HG03457 (cell line): ENCODE results near the gene RHBDF2.

Source experiments
- ATAC-seq: cut with Tn5 transposase; IDR thresholded peaks from one replicate; pipeline ENCODE4 v1.9.1; 2021; ENCODE audit warnings: moderate number of reproducible peaks; ENCODE audit not compliant: unreplicated experiment

The RHBDF2 gene

DNA sequence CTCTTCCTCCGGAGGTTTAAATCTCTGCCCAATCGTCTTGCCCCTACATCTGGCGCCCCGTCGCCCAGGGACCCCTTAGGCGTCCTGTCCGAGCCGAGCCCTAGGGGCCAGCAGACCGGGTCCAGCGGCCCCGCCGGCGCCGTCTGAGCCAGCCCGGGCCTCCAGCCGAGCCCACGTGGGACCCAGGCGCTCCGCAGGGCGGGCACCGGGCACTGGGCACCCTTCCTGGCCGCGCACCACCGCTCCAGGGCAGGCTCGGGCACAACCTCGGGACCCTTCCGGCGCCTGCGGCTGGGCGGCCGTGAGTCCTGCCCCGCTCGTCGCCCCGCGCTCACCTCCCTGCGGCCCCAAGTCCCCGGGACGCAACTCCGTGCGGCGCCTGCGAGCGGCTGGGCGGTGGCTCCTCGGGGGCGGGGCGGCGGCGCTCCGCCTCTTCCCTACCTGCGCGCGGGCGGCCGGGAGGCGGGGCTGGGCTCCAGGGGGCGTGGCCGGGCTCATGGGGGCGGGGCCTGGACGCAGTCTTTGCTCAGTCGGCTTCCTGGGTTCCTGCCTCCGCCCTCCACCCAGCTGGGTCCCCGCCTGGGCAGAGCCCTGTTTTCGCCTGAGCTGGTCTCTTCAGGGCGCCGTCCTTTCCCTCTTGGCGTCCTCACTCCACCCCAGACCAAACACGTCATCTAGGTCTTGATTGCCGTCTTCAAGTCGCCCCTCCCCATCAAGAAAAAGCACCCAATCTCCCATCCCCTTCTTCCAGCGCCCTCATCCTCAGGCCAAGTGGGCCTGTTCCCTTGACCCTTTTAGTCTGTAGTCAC lies at the start of gene RHBDF2:
Gene RHBDF2 (minus strand): TSS at position 406 of the 809 bp plus-strand sequence. CDS start 19,899 bp downstream, outside the sequence.
- ATAC-seq = peak; percentile 56

DNA sequence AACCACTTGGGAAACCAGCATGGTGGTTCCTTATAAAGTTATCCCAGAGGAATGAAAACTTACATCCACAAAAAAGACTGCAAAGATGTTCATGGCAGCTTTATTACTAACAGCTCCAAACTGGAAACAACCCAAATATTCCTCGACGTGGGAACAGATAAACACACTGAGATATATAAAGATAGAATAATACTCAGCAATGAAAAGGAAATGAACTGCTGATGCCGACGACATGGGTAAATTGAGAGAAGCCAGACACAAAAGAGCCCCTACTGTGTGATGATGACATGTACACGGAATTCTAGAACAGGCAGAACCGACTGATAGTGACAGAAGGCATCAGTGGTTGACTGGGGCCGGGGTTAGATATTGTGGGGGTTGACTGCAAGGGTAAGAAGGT lies 48.3 kb upstream of the RHBDF2 start:
- ATAC-seq = no peak

DNA sequence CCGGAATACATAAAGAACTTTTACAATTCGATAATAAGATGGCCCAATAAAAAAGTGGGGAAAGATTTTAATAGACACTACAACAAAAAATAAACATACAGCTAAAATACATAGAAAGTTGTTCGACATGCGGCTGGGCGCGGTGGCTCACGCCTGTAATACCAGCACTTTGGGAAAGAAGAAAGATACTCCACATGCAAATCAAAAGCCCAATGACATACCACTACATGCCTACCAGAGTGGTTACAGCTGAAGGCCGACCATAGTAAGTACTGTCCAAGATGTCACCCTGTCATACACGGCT lies 47.9 kb upstream of the RHBDF2 start:
- ATAC-seq = no peak

DNA sequence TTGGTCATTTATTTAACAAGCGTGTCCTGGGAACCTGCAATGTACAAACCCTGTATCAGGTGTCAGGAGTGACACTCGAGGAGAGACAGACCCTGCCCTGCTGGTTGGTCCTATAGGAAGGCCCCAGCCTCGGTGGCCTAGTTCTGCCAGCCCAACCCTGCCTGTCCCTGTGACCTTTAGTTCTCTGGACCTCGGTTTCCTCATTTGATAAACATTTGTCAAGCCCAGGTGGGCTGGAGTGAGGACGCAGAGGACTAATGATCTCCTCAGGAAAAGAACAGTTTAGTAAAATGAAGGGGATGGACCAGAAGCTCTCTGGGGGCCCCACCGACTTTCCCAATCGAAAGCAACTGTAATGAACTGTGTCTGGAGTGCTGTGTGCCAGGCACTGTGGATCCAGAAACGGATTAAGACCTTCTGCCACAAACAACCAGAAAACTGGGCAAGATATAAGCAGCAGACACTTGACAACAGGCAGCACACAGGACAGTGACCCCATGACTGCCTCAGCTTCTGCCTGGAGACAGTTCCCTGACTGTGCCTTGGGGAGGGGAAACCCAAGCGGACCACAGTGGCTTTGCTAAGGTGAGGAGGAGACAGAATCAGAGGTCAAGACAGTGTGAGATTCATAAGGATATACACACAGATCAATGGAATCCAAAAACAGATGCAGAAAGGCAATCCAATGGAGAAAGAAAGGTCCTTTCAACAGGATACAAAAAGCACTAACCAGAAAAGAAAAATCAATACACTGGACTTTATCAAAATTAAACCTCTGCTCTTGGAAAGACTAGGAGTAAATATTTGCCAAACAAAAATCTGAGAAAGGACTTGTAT lies 47.4 kb upstream of the RHBDF2 start:
- ATAC-seq = no peak

DNA sequence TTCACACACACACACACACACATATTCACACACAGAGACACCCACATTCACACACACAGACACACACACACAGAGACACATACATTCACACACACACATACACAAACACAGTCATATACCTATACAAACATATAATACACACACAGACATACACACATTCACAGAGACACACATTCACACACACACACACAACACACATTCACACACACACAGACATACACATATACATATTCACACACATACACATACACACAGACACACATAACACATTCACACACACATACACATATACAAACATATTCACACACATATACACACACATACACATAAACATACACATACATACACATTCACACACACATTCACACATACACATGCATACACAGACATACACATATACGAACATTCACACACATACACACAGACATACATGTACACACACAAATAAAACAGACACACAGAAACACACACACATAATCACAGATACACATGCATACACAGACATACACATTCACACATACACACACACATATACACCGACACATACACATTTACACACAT lies 46.5 kb upstream of the RHBDF2 start:
- ATAC-seq = no peak

DNA sequence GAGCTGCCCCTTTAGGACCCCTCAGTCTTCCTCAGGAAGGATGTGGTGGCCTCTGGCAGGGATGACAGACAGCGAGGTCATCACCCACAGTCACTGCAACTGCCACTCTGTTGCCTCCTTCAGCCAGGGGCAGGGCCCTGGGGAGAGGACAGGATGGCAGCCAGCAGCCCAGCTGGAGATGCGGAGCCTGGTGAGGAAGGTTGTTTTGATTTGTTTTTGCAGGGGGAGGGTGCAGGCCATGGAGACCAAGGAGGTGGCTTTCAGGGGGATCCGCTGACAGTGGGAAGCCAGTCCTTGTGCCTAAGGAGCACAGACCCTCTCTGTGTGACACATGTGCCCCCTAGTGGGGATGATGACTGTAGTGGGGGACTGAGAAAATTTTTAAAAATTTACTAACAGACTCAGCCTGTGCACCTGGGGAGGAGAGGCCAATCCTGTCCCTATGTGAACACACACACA lies 46.0 kb upstream of the RHBDF2 start:
- ATAC-seq = no peak

DNA sequence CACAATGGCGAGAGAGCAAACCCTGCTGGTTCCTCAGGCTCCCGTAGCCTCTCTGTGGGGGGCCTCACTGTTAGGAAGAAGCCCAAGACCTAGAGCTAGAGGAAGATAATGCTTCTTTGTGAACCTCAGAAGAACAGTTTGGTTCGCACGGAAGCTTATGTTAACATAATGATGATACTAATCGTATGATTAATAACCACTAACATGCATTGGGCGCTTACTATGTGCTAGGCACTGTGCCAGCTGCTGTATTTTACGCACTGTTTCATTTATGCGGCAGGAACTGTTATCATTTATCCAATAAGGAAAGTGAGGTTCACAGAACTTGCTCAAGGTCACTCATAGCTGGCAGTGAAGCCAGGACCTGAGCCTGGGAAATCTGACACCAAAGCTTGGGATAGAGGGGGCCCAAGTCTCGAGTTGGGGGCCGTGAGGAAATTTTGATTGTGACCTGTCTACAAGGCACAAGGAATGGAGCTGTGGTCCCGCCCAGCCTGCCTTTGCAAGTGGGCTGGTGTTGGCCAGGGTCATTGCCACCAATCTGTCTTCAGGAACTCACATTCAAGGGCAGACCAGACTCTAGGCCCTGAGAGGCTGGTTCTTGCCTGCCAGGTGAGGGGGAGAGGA lies 45.4 kb upstream of the RHBDF2 start:
- ATAC-seq = no peak

DNA sequence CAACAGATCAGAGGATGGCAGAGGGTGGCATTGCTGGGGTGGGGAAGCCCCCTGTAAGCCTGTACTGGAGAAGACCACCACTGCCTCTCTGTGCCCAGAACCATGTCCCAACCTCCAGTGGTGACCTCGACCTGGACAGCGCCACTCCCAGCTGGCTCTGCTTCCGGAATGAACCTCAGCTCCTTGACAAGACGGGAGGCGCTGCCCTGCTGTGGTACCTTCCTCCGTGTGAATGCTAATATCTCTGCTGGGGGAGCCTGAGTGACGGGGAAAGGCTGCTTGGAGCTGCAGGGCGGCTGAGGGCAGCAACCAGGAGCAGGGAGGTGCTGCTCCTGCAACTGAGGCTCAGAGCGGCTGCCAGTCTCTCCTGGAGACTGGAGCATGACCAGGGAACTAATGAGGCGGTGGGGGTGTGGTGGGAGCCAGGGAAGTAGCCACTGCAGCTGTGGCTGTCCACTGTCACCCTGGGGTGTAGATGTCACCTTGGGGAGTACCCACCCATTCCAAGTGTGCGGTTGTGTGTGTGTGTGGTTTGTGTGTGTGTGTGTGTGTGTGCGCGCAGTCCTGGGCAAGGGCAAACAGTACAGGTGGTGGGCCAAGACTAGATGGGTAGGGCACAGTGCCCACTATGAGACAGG lies 44.8 kb upstream of the RHBDF2 start:
- no peak for ATAC-seq

DNA sequence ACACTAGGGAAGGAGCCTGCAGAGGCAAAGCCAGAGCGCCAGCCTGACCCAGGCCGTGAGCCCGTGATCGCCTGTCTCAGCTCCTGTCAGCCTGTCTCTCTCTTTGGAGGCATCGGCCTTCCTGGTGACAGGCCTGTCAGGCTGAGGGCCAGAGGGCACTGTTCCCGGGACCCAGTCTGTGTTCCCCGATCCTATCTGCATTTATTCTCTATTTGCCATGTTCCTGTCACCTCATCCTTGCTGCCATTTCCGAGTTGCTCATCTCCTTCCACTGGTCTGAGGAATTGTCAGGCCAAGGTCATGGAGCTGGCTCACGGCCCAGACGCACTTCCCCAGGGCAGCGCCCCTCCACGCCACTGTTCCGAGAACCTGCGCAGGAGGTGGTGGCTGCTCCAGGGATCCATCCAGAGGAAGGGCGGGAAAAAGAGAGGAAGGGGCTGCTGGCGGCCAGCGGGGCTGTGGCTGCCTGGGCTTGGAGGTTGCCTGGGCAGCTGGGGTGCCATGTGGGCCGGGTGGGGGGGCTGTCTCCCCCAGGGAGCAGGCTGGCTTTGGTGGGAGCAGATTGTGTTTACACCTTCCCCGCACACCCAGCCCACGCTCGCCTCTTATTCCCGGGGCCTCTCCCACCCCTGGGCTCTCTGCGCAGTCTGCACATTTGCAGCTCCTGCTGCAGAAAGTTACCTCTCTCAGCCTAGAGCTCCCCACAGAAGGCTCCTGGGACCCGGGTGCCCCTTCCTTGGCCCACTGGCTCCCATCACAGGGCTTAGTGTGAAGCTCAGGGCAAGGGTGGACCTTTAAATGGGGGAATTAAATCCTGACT lies 43.5 kb upstream of the RHBDF2 start:
- no peak for ATAC-seq

DNA sequence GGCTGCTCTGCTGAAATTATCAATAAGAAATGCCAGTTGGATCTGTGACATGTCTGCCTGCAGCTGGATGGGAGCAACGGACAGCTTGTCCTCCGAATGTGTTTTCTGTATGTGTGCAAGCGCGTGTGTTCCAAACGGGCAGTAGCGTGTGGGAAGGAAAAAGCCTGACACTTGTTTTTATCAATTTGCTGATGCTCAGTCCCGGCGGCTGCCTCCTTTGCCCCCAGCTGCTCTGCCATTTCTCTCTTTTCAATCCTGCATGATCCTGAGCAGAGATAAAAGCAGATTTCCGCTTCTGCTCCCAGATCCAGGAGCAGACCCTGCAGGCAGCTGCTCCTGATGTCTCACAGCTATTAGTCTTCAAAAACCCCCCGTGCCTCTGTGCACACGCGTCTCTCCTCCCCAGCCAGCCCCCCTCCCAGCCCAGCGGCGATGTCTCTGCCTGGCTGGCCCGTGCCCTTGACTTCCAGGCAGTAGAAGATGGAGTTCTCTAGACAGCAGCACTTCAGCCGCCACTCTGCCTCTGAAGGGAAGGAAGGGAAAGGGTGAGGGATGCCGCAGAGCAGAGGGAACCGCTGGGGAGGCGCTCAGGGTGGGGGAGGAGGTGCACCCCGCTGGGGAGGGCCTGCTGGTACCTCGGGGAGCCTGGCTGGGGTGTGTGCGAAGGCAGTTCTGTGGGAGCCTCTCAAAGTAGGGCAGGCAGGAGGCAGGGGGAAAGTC lies 42.8 kb upstream of the RHBDF2 start:
- ATAC-seq = no peak

DNA sequence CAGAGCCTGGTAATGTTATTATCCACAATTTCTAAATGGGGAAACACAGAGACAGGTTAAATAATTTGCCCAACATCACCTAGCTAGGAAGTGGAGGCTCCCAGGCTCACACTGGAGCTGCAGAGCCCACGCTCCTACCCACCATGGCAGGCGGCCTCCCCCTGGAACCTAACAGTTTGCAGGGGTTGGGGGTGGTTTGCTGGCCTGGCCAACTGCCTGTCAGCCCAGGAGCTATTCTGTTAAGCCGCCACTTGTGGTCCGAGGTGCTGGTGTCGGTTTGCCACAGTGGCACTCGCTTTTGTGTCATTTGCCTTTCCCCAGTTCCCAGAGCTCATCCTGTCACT lies 42.2 kb upstream of the RHBDF2 start:
- no peak for ATAC-seq

DNA sequence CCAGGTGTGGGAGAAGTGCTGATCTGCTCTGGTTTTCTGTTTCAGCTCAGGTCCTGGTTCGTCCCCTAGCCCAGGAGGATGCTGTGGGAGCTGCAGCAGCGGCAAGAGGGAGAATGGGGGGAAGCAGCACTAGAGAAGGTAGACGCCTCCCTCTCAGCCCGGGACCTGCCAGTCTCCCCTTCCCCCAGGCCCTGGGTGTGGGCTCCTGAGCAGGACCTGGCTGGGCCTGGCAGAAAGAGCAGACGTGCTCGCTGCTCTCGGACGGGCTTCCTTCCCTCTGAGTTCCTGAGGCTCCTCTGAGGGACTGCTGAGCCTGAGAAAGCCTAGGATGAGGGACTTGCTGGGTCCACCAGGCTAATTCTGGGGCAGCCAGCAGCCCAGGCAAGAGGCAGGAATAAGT lies 41.8 kb upstream of the RHBDF2 start:
- no peak for ATAC-seq

DNA sequence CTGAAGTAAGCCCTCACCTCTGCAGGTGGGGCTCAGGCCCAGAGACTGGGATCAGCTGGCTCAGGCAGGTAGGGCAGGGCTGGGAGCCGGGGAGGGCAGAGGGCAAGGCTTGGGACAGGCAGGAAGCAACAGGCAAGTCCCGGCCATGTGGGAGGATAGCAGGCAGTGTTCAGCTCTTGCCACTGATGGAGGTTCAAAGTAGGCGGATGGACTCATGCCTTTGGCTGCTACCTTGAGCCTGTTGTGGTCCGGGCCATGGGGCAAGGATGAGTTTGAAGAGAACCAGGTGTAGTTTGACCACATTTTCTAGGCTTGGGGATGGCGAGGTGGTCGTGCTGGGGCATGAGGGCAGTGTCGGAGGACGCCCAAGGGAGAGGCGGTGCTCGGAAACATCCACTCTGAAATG lies 41.3 kb upstream of the RHBDF2 start:
- no peak for ATAC-seq

DNA sequence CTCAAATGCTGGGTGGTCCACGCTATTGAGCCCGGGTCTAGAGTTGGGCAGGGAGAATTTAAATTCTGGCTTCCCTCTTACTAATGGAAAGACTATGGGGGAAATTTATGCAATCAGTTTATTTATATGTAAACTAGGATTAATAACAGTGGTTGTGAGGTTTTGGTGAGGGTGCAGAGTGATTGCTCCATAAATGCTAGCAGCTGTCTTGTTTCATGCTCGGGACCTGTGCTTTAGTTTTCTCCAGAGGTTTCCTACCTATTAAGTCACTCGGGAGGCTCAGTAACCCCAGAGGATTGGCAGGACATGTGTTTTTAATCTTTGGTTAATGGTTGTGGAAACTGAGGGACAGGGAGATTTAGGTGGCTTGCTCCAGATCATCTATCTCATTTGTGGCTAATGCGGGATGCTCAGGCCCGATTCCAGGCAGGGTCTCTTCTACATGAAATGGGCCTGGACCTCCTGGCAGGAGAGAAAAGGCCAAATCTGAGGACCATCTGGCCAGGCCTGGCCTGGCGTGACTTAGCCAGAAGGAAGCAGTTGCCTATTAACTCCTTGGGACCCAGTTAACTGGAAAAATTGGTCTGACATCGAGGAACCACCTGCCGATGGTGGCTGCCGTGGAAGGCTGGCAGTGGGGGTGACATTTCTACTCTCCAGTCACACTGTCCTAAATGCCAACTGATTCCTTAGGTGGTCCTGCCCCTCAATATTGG lies 40.7 kb upstream of the RHBDF2 start:
- ATAC-seq = no peak

DNA sequence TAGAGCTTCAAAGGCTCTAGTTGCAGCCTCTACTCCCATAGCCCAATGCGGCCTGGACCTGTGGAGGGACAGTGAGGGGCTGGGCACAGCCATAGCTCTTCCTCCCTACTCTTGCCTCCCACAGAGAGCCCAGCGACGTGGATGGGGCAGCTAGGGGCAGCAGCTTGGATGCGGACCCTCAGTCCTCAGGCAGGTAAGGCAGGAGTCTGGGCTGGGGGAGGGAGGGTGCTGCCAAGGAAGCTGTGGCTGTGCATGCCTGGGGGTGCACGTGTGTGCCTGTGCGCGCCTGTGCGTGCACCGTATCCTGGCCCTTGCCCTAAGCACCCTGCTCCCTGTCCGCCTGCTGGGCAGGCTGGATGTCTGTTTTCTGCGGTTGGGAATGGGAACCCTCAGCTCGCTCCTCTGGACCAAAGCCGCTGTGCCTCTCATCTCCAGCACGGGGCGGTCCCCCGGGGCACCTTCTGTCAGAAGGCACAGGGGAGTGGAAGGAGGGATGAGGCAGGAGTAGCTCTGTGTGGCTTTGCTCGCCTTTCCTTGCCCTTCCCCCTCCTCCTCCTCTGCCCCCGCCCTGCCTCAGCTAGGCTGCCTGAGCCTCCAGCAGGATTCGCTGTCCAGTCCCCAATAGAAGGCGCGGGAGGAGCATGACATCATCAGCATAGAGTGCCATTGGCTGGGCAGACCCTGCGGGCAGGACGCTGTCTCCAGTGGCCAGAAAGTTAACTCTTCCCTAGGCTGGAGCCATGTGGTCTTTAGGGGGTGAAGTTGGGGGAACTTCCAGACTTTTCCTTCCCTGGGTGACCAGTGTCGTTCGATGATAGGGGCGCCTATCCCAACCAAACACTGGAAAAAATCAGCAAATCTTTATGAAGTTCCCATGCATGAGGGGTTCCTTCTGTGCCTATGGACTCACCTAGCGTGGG lies 39.4 kb upstream of the RHBDF2 start:
- ATAC-seq = no peak

DNA sequence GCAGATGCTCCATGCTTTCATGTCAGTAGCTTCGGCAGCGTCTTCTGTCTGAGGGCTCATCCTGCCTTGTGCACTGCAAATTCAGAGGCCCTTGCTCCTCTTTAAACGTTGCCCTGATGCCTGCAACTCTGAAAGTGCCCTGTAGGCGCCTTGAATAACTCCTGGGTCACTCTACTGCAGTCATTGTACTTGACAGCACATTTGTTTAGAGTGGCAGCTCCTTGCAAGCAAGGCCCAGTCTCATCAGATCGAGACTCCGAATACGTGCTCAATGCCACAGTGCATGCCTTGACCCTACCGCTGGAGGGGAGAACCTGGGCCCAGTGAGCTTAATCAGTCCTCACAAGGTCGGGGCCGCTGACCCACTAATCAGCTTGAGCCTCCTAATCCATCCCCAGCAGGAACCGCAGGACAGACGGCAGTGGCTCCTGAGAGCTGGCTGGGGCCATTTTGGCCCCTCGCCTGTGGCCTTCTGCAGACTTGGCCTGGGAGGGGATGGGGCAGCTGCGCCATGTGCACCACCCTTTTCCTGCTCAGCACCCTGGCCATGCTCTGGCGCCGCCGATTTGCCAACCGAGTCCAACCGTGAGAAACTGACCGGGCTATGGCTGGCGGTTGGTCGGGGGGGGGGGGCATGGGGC lies 38.5 kb upstream of the RHBDF2 start, which contains the start of gene PRCD:
Gene PRCD (plus strand): TSS at position 414 of the 641 bp plus-strand sequence. CDS start 98 bp downstream, at position 512.
- ATAC-seq = no peak

DNA sequence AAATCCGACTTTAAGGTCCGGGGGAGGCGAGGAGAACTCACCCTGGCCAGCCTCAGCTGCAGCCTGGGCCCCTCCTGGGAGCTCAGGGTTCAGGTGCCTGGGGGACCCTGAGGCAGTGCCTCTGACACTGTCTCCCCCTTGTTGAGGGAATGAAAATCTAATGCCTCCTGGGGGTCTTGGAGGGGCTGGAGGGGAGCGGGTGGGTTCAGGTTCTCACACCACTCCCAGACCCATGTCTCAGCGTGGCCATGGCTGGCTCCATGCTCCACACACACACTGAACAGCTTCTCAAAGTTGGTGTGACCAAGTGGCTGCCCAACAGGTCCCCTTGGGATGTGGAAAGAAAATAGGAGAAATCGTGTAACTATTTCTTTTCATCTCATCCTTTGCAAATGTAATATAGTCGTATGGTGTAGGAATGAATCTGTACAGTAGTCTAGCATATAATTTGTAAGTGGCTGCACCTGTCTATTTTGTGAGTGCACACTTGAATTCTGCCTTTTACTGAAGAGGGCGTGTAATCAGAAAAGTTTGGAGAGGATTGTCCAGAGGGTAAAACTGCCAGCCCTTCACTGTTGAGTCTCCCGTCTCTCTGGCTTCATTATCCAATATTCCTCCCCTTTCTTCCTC lies 37.8 kb upstream of the RHBDF2 start:
- no peak for ATAC-seq
